Epithelial cell of prostate (primary cell): ENCODE results near the gene RNH1.

Experiments
- DNase-seq: peaks from one replicate; pipeline ENCODE4 v3.0.0-alpha.2; 2011; ENCODE audit warnings: low read depth, low spot score
- H3K27ac ChIP-seq: fragments of 450-650 bp; 2 replicates; pipeline ENCODE4 v1.5.1; 2017; ENCODE audit warnings: mild to moderate bottlenecking

The RNH1 gene

GRCh38 chr11:501001-501682, 5.9 kb downstream of the RNH1 start:
- no peak for DNase-seq
- H3K27ac ChIP-seq = no peak overlapping the region

- DNase-seq = no peak
- H3K27ac ChIP-seq = no peak overlapping the region
Observed at GRCh38 chr11:499201-500076, 7.6 kb downstream of the RNH1 start.

GRCh38 chr11:498297-499181, 8.5 kb downstream of the RNH1 start:
- DNase-seq = no peak
- no peak overlapping the region for H3K27ac ChIP-seq

GRCh38 chr11:497565-498296, 9.3 kb downstream of the RNH1 start:
- H3K27ac ChIP-seq = no peak overlapping the region
- DNase-seq = no peak

GRCh38 chr11:496834-497564, 10.0 kb downstream of the RNH1 start:
- no peak for DNase-seq
- no peak overlapping the region for H3K27ac ChIP-seq

- no peak overlapping the region for H3K27ac ChIP-seq
- no peak for DNase-seq
Observed at GRCh38 chr11:495537-495931, 11.5 kb downstream of the RNH1 start.

GRCh38 chr11:494761-495536, 12.1 kb downstream of the RNH1 start:
- H3K27ac ChIP-seq = no peak overlapping the region
- no peak for DNase-seq

- H3K27ac ChIP-seq = no peak overlapping the region
- no peak for DNase-seq
Observed at GRCh38 chr11:492427-493226, 14.4 kb downstream of the RNH1 start.

- no peak overlapping the region for H3K27ac ChIP-seq
- no peak for DNase-seq
Observed at GRCh38 chr11:491358-491757, 15.7 kb downstream of the RNH1 start.

- no peak for DNase-seq
Observed at GRCh38 chr11:490930-491260, 16.1 kb downstream of the RNH1 start.

GRCh38 chr11:490186-490929, 16.7 kb downstream of the RNH1 start:
- no peak overlapping the region for H3K27ac ChIP-seq
- no peak for DNase-seq

More at GRCh38 chr11:490930-491260, 16.1 kb downstream of the RNH1 start:
- no peak overlapping the region for H3K27ac ChIP-seq

GRCh38 chr11:489610-490185, 17.3 kb downstream of the RNH1 start:
- no peak overlapping the region for H3K27ac ChIP-seq
- no peak for DNase-seq

GRCh38 chr11:488992-489391, 18.1 kb downstream of the RNH1 start:
- DNase-seq = no peak
- no peak overlapping the region for H3K27ac ChIP-seq

- H3K27ac ChIP-seq = no peak overlapping the region
- no peak for DNase-seq
Observed at GRCh38 chr11:488579-488978, 18.5 kb downstream of the RNH1 start.

- no peak overlapping the region for H3K27ac ChIP-seq
- DNase-seq = no peak
Observed at GRCh38 chr11:488062-488461, 19.0 kb downstream of the RNH1 start.

GRCh38 chr11:487571-488021, 19.4 kb downstream of the RNH1 start:
- no peak overlapping the region for H3K27ac ChIP-seq

GRCh38 chr11:486189-486588, 20.9 kb downstream of the RNH1 start:
- no peak for DNase-seq
- no peak overlapping the region for H3K27ac ChIP-seq

More at GRCh38 chr11:487571-488021, 19.4 kb downstream of the RNH1 start:
- DNase-seq = no peak
